Activated naive CD4-positive, alpha-beta T cell treated with anti-CD3 and anti-CD28 coated beads for 36 hours (primary cell): ENCODE data around the gene MMP25. TPM values are rescaled to one million over a fixed set of nuclear protein-coding genes. Genes with fewer than 3 reads are reported as not detected.
A peak's percentile ranks its signal among the peaks of the same experiment; 100 is the strongest.

Source experiments
- CTCF ChIA-PET: fragments of 350-600 bp; sonication (Branson Sonifier 250); formaldehyde crosslinking; loops from one replicate; lab custom pipeline; 2021; ENCODE audit warnings: antibody characterized with exemption; lab: Charles Lee
- DNase-seq: peaks from one replicate; pipeline ENCODE4 v3.0.0-alpha.2; 2020
- H3K27ac Mint-ChIP-seq: one replicate; pipeline ENCODE4 v1.8.0; 2021; ENCODE audit warnings: mild to moderate bottlenecking, mixed read lengths
- H3K27me3 Mint-ChIP-seq: one replicate; pipeline ENCODE4 v1.8.0; 2021; ENCODE audit warnings: low read depth, mixed read lengths
- H3K36me3 Mint-ChIP-seq: one replicate; pipeline ENCODE4 v1.8.0; 2021; ENCODE audit warnings: low read depth, mixed read lengths
- H3K4me1 Mint-ChIP-seq: one replicate; pipeline ENCODE4 v1.8.0; 2021; ENCODE audit warnings: low read depth, mixed read lengths
- H3K4me3 Mint-ChIP-seq: one replicate; pipeline ENCODE4 v1.8.0; 2021; ENCODE audit warnings: mild to moderate bottlenecking, moderate library complexity, mixed read lengths
- H3K9me3 Mint-ChIP-seq: one replicate; pipeline ENCODE4 v1.8.0; 2021; ENCODE audit warnings: mixed read lengths
- intact Hi-C: fragments of 100-400 bp; cut with micrococcal nuclease; formaldehyde crosslinking; loops from one replicate; pipeline ENCODE4 v1.15.1; 2023
- total RNA-seq, 2 experiments: library from RNA; stranded (reverse); gene quantifications; one replicate each; pipeline ENCODE4 v1.2.3, GENCODE V29; 2021

MMP25 gene
- total RNA-seq, 2 experiments from 2014 or later, result 0.29 to 0.37 TPM

DNA sequence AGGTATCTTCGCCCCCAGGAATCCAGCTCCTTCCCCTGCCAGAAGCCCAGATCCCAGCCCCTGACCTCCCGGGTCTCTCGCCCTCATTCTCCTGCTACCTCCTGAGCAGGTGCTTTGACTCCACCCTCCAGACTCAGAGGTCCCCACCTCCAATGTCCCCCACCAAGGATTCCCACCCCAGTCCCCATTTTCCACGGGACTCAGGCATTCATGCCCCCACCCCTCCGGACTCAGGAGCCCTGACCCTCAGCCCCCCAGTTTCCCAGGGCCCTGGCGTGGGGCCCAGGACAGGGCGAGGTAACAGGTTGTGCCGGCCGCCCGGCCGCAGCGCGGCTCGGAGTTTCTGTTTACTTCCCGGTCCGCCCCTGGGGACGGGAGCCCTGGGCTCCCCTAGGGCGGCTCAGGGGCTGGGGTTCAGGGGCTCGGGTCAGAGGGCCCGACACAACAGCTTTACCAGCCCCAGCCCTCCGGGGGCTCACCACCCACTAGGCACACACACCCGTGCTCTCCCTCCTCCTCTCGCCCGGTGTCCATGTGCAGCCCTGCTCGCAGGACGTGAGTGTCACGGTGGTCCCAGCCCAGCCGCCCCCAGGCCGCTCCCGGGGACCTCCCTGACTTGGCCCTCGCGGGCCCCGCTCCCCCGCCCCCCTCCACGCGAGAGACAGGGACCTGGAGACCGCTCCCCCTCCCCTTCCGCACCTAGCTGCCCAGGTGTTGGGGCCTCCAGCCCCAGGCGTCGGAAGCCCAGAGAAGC lies 10.2 kb upstream of the MMP25 start:
- Mint-ChIP-seq H3K36me3 (no peaks in the 10 kb centered on the region), H3K4me1 (peaks cover 9% of the 10 kb centered on the region), H3K4me3 (no peak overlapping the region), H3K27me3 (peaks cover 63% of the 10 kb centered on the region), H3K27ac (no peak overlapping the region), H3K9me3 (no peaks in the 10 kb centered on the region)
- intact Hi-C loops, result no loop called here
- CTCF ChIA-PET, result interaction anchor here (0.5 to 10.1 kb wide), 5 partner anchors 6 to 91 kb away, joined by 3 to 98 read pairs (median 5); no protein-coding TSS in a partner anchor
- DNase-seq, result no peak

DNA sequence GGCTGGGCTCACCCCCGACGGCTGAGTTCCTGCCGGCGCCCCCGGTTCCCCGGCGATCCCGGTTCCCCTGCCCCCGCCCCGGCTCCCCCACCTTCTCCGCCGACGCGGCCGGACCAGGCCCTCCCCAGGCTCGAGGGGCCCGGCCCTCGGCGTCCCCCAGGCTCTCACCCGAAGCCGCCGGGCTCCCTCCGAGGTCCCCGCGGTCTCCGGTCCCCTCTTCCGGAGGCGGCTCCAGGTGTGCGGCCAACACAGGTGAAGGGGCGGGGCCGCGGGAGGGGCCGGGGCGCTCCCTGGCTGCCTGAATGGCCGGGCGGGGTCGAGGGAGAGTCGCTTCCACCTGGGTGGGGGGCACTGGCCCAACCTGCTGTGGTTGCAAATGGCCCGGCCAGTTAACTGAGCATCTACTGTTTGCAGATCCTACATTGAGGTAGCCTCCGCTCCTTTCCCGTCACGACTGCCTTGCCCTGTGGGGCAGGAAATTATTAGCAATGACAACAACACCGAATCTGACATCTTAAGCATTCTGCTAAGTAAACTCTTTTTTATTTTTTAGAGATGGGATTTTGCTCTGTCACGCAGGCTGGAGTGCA lies 9.5 kb upstream of the MMP25 start, which contains the start of gene BICDL2:
BICDL2 (minus strand) TSS at position 219 of the 590 bp plus-strand sequence. CDS start 1,448 bp downstream, outside the sequence.
- intact Hi-C loops, result no loop called here
- Mint-ChIP-seq H3K27me3 (peaks cover 61% of the 10 kb centered on the region), H3K27ac (no peak within 1 kb of the TSS), H3K4me3 (no peak within 1 kb of the TSS), H3K4me1 (peaks cover 9% of the 10 kb centered on the region), H3K9me3 (no peaks in the 10 kb centered on the region), H3K36me3 (no peaks in the 10 kb centered on the region)
- DNase-seq, result no peak
- CTCF ChIA-PET, result interaction anchor here (0.6 to 10.1 kb wide), 5 partner anchors 7 to 91 kb away, joined by 3 to 98 read pairs (median 5); no protein-coding TSS in a partner anchor

DNA sequence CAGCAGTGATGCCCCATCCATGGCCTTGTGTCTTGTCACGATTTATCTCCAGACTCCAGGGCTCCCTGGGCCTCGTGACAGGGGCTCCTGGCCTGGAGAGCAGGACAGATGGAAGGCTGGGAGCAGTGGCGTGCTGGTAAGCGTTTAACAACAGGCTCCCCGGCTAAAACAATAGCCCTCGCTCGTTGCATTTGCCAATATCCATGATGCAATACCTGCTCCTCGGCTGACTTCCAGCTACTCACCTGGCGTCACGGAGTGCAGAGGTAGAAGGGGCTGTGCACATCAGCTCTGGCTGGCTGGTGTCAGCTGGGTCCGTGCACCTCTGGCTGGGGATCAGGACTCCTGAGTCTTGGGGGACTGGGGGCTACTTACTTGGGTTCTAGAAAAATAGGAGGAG lies 8.1 kb upstream of the MMP25 start:
- peaks cover 59% of the 10 kb centered on the region for H3K27me3 Mint-ChIP-seq
- no peaks in the 10 kb centered on the region for H3K9me3 Mint-ChIP-seq
- no peak for DNase-seq
- intact Hi-C loops, result no loop called here
- H3K36me3 Mint-ChIP-seq, result no peaks in the 10 kb centered on the region
- CTCF ChIA-PET, result interaction anchor here (0.5 to 10.1 kb wide), 3 partner anchors 9 to 148 kb away, joined by 3 to 98 read pairs (median 6); no protein-coding TSS in a partner anchor
- peaks cover 9% of the 10 kb centered on the region for H3K4me1 Mint-ChIP-seq
- H3K27ac Mint-ChIP-seq, result no peak overlapping the region
- H3K4me3 Mint-ChIP-seq, result no peak overlapping the region

DNA sequence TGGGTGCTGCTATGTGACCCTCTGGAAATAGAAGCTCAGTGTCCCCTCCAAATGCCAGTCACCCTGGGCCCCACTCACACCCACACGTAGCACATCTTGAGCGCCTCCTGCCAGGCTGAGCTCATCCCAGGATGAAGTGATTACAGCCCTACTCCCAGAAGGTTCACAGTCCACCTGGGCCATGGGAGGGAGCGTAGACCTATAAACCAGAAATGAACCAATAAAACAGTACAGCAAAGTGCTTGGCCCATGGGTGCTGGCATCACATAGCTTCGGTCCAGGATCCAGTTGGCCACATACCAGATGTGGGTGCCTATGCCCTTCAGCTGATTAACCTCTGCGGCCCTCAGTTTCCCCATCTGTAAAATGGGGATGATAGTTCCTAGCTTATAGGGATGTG lies 7.5 kb upstream of the MMP25 start:
- DNase-seq, result no peak
- H3K4me3 Mint-ChIP-seq, result no peak overlapping the region
- CTCF ChIA-PET, result interaction anchor here (0.5 to 10.1 kb wide), 5 partner anchors 9 to 149 kb away, joined by 3 to 98 read pairs (median 3); no protein-coding TSS in a partner anchor
- no peaks in the 10 kb centered on the region for H3K9me3 Mint-ChIP-seq
- H3K36me3 Mint-ChIP-seq, result no peaks in the 10 kb centered on the region
- peaks cover 61% of the 10 kb centered on the region for H3K27me3 Mint-ChIP-seq
- H3K27ac Mint-ChIP-seq, result no peak overlapping the region
- intact Hi-C loops, result no loop called here
- peaks cover 9% of the 10 kb centered on the region for H3K4me1 Mint-ChIP-seq

DNA sequence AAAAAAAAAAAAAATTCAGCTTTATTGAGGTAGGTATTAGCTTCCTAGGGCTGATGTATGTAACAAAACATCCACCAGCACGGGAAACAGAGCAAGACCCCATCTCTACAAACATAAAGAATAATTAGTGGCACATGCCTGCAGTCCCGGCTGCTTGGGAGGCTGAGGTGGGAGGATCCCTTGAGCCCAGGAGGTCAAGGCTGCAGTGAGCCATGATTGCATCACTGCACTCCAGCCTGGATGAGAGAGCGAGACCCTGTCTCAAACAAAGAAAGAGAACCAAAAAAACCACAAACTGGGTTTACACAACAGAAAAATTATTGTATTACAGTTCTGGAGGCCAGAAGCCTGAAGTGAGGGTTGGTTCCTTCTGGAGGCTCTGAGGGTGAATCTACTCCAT lies 4.0 kb upstream of the MMP25 start:
- no peaks in the 10 kb centered on the region for H3K9me3 Mint-ChIP-seq
- H3K4me3 Mint-ChIP-seq, result no peak overlapping the region
- CTCF ChIA-PET, result interaction anchor here (1.0 to 10.1 kb wide), 2 partner anchors 13 to 39 kb away, joined by 3 to 98 read pairs; no protein-coding TSS in a partner anchor
- peaks cover 60% of the 10 kb centered on the region for H3K27me3 Mint-ChIP-seq
- peaks cover 13% of the 10 kb centered on the region for H3K4me1 Mint-ChIP-seq
- DNase-seq, result no peak
- peaks cover 1% of the 10 kb centered on the region for H3K36me3 Mint-ChIP-seq
- intact Hi-C loops, result no loop called here
- H3K27ac Mint-ChIP-seq, result no peak overlapping the region

DNA sequence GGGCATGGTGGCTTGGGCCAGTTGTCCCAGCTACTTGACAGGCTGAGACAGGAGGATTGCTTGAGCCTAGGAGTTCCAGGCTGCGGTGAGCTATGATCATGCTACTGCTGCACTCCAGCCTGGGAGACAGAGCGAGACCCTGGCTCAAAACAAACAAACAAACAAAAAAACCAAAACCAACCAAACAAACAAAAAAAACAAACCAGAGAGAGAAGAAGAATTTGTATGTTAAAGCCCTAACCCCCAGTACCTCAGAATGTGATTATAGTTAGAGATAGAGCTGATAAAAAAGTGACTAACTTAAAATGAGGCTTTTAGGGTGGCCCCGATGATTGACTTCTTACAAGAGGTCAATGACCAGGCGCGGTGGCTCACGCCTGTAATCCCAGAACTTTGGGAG lies 1.7 kb upstream of the MMP25 start:
- peaks cover 15% of the 10 kb centered on the region for H3K4me1 Mint-ChIP-seq
- intact Hi-C loops, result no loop called here
- DNase-seq, result no peak
- H3K36me3 Mint-ChIP-seq, result peaks cover 1% of the 10 kb centered on the region
- no peaks in the 10 kb centered on the region for H3K9me3 Mint-ChIP-seq
- H3K4me3 Mint-ChIP-seq, result peak overlapping the region; percentile 38
- CTCF ChIA-PET, result interaction anchor here (0.5 to 10.1 kb wide), 8 partner anchors 10 to 347 kb away, joined by 3 to 98 read pairs (median 4); no protein-coding TSS in a partner anchor
- no peak overlapping the region for H3K27ac Mint-ChIP-seq
- H3K27me3 Mint-ChIP-seq, result peaks cover 41% of the 10 kb centered on the region

DNA sequence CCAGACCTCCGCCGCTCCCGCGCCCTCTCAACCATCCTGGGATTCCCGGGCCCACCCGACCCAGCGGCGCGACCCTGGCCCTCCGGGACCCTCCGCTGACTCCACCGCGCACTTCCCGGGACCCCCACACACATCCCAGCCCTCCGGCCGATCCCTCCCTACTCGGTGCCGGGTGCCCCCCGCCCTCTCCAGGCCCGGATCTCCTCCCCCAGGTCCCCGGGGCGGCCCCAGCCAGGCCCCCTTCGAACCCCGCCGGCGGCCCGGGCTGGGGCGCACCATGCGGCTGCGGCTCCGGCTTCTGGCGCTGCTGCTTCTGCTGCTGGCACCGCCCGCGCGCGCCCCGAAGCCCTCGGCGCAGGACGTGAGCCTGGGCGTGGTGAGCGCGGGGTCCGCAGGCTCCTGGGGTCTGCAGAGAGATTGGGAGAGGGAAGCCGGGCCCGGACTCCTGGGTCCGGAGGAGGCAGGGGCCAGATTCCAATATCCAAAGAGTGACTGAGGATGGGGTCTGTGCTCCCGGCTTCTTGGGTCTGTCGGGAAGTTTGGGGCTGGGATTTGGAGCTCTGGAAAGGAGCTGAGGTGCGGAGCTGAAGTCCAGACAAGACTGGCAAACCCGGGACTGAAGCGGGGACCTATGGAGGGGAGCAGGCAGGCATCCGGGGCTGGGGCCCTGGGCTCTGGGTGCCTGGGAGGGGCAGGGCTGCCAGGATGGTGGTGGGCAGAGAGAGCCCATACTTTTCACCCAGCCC lies 453 bp downstream of the MMP25 start:
- Mint-ChIP-seq H3K4me1 (peaks cover 25% of the 10 kb centered on the region), H3K4me3 (peak overlapping the region; percentile 27), H3K36me3 (peaks cover 1% of the 10 kb centered on the region), H3K27ac (no peak overlapping the region), H3K9me3 (no peaks in the 10 kb centered on the region), H3K27me3 (peaks cover 35% of the 10 kb centered on the region)
- intact Hi-C loops, result no loop called here
- no peak for DNase-seq
- CTCF ChIA-PET, result interaction anchor here (0.9 to 3.2 kb wide), 4 partner anchors 12 to 82 kb away, joined by 3 to 24 read pairs (median 14); no protein-coding TSS in a partner anchor

DNA sequence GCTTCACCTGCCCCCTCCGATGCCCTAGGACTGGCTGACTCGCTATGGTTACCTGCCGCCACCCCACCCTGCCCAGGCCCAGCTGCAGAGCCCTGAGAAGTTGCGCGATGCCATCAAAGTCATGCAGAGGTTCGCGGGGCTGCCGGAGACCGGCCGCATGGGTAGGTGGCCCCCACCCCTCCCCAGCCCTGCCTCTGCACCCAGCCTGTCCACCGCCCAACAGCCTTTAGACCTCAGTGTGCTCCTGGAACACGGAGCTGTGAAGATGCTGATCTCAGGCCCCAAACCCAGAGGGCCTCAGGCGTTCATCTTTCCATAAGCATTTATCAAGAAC lies 993 bp downstream of the MMP25 start:
- H3K27me3 Mint-ChIP-seq, result peaks cover 32% of the 10 kb centered on the region
- H3K4me1 Mint-ChIP-seq, result peaks cover 25% of the 10 kb centered on the region
- H3K36me3 Mint-ChIP-seq, result peaks cover 4% of the 10 kb centered on the region
- DNase-seq, result no peak
- CTCF ChIA-PET, result interaction anchor here (0.8 to 3.2 kb wide), 7 partner anchors 11 to 82 kb away, joined by 3 to 24 read pairs (median 7); no protein-coding TSS in a partner anchor
- intact Hi-C loops, result no loop called here
- H3K4me3 Mint-ChIP-seq, result no peak overlapping the region
- H3K27ac Mint-ChIP-seq, result no peak overlapping the region
- no peaks in the 10 kb centered on the region for H3K9me3 Mint-ChIP-seq

DNA sequence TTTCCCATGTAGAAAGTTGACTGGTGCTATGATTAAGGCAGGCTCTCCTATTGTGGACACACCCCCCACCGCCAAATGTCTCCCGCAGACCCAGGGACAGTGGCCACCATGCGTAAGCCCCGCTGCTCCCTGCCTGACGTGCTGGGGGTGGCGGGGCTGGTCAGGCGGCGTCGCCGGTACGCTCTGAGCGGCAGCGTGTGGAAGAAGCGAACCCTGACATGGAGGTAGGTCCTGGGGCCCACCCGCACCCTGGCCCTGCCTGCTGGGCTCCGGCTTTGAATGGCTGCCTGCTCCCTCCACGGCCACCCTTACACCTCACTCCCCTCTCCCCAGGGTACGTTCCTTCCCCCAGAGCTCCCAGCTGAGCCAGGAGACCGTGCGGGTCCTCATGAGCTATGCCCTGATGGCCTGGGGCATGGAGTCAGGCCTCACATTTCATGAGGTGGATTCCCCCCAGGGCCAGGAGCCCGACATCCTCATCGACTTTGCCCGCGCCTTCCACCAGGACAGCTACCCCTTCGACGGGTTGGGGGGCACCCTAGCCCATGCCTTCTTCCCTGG lies 3.6 kb downstream of the MMP25 start:
- Mint-ChIP-seq H3K27ac (no peak overlapping the region), H3K4me3 (no peak overlapping the region), H3K9me3 (no peaks in the 10 kb centered on the region), H3K27me3 (peaks cover 12% of the 10 kb centered on the region), H3K4me1 (peaks cover 31% of the 10 kb centered on the region), H3K36me3 (peaks cover 7% of the 10 kb centered on the region)
- DNase-seq, result no peak
- intact Hi-C loops, result no loop called here
- CTCF ChIA-PET, result interaction anchor here (1.0 to 3.2 kb wide), 5 partner anchors 9 to 22 kb away, joined by 3 to 16 read pairs (median 8); no protein-coding TSS in a partner anchor

DNA sequence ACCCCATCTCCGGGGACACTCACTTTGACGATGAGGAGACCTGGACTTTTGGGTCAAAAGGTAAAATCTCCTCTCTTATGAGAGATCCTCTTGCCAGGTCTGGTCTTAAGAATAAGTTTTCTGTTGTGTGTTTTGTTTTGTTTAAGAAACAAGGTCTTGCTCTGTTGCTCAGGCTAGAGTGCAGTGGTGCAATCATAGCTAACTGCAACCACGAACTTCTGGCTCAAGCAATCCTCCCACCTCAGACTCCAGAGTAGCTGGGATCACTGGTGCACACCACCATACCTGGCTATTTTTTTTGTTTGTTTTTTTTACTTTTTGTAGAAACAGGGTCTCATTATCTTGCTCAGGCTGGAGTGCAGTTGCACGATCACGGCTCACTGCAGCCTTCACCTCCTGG lies 4.1 kb downstream of the MMP25 start:
- intact Hi-C loops, result no loop called here
- peaks cover 10% of the 10 kb centered on the region for H3K36me3 Mint-ChIP-seq

DNA sequence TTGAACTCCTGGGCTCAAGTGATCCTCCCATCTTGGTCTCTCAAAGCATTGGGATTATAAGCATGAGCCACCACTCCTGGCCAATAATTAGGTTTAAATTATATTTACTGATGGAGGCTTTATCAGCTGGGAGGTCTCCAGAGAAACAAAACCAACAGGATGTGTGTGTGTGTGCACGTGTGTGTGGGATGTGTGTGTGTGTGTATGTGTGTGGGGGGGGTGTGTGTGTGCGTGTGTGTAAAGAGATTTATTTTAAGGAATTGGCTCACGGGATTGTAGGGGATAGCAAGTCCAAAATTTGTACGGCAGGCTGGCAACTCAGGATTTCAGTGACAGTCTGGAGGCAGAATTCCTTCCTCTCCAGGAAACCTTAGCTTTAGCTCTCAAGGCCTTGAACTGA lies 4.6 kb downstream of the MMP25 start:
- Mint-ChIP-seq H3K9me3 (no peaks in the 10 kb centered on the region), H3K27ac (peak overlapping the region; percentile 4), H3K36me3 (peaks cover 9% of the 10 kb centered on the region), H3K27me3 (peaks cover 7% of the 10 kb centered on the region), H3K4me1 (peaks cover 35% of the 10 kb centered on the region), H3K4me3 (no peak overlapping the region)
- intact Hi-C loops, result no loop called here
- no peak for DNase-seq
- CTCF ChIA-PET, result interaction anchor here (0.6 to 2.5 kb wide), 4 partner anchors 9 to 45 kb away, joined by 3 to 14 read pairs (median 6); no protein-coding TSS in a partner anchor

More for the DNA sequence above, 4.1 kb downstream of the MMP25 start:
- no peak overlapping the region for H3K27ac Mint-ChIP-seq
- H3K27me3 Mint-ChIP-seq, result peaks cover 8% of the 10 kb centered on the region
- H3K9me3 Mint-ChIP-seq, result no peaks in the 10 kb centered on the region
- CTCF ChIA-PET, result interaction anchor here (1.4 to 2.5 kb wide), 3 partner anchors 10 to 22 kb away, joined by 3 to 14 read pairs (median 8); no protein-coding TSS in a partner anchor
- no peak for DNase-seq
- H3K4me1 Mint-ChIP-seq, result peaks cover 31% of the 10 kb centered on the region
- no peak overlapping the region for H3K4me3 Mint-ChIP-seq
